Esophagus squamous epithelium (tissue), 4 donors: Measurements from ENCODE around the gene MPV17L2.

Experiments used
- CTCF ChIP-seq, 6 experiments: fragments of 450-650 bp in 4 of 6; fragments of 200-600 bp in 2 of 6; sonication (generic) in 2 of 6; IDR thresholded peaks; one replicate each; pipeline ENCODE4 v1.5.1; 2016 to 2019; ENCODE audit warnings: antibody characterized with exemption in 6 of 6, mild to moderate bottlenecking in 4 of 6, moderate library complexity in 4 of 6
- POLR2A ChIP-seq, 4 donors: fragments of 450-650 bp; IDR thresholded peaks; one replicate each; pipeline ENCODE4 v1.6.1; 2017; ENCODE audit warnings: antibody characterized with exemption in 4 of 4, mild to moderate bottlenecking in 4 of 4, moderate library complexity in 3 of 4

GRCh38 chr19:18211683-18212082 is 18.7 kb downstream of the MPV17L2 start:
- no peak for TF ChIP-seq CTCF (IDR thresholded peaks at IDR 0.05)
- TF ChIP-seq POLR2A (IDR thresholded peaks at IDR 0.05) = no peak
